H1 (cell line): ENCODE results near the gene BUB1B.

Source experiments
- CTCF ChIP-seq, 3 experiments: IDR thresholded peaks; 1 replicate in 2 of 3; 2 replicates in 1 of 3; pipeline versions ENCODE4 v1.5.1 to v1.6.1; 2011; ENCODE audit warnings: low read length in 3 of 3, mild to moderate bottlenecking in 3 of 3, inconsistent platforms in 2 of 3, low read depth in 1 of 3, moderate library complexity in 1 of 3; ENCODE audit not compliant: insufficient read depth in 1 of 3; ENCODE audit errors: control extremely low read depth in 1 of 3
- EP300 ChIP-seq, 2 experiments: IDR thresholded peaks; 1 replicate in 1 of 2; 2 replicates in 1 of 2; pipeline ENCODE4 v1.6.1; 2011 to 2012; ENCODE audit warnings: low read depth in 2 of 2, low read length in 2 of 2, mild to moderate bottlenecking in 2 of 2, borderline replicate concordance in 1 of 2, inconsistent platforms in 1 of 2, moderate library complexity in 1 of 2
- EZH2 ChIP-seq: fragments of 200-600 bp; sonication (generic); IDR thresholded peaks from 2 replicates; pipeline ENCODE4 v1.7.1; 2012; ENCODE audit warnings: low read depth, mild to moderate bottlenecking, moderate library complexity, low read length, inconsistent platforms; ENCODE audit not compliant: severe bottlenecking

- no peak for TF ChIP-seq EZH2
- no peak for TF ChIP-seq EP300 (IDR thresholded peaks at IDR 0.05; ENCODE audit: borderline replicate concordance in 1 of 2, low read depth in 2 of 2, low read length in 2 of 2)
- no peak for TF ChIP-seq CTCF (IDR thresholded peaks at IDR 0.05; ENCODE audit: control extremely low read depth in 1 of 3, insufficient read depth in 1 of 3, low read depth in 1 of 3, low read length in 3 of 3)
These were observed 69.1 kb downstream of the BUB1B start for GRCh38 chr15:40229956-40230355.
